D721Med (cell line): ENCODE measurements around the gene ZNF343.

ENCODE experiments used
- DNase-seq: peaks from one replicate; pipeline ENCODE4 v3.0.0; 2011; ENCODE audit warnings: low spot score; ENCODE audit not compliant: insufficient read length
- FAIRE-seq: peaks from 2 replicates; lab custom pipeline; 2011; peaks lifted over from hg19 to GRCh38; lab: Jason Lieb, UNC
- TF ChIP-seq, protein P1 (sequence below): IDR thresholded peaks from 2 replicates; pipeline ENCODE4 v1.5.1; 2012; ENCODE audit warnings: mild to moderate bottlenecking, control low read depth; ENCODE audit not compliant: insufficient read depth; ENCODE audit errors: missing control alignments

The ZNF343 gene

GRCh38 chr20:2538931-2539720 lies 30.4 kb upstream of the ZNF343 start:
- TF ChIP-seq, protein P1, sequence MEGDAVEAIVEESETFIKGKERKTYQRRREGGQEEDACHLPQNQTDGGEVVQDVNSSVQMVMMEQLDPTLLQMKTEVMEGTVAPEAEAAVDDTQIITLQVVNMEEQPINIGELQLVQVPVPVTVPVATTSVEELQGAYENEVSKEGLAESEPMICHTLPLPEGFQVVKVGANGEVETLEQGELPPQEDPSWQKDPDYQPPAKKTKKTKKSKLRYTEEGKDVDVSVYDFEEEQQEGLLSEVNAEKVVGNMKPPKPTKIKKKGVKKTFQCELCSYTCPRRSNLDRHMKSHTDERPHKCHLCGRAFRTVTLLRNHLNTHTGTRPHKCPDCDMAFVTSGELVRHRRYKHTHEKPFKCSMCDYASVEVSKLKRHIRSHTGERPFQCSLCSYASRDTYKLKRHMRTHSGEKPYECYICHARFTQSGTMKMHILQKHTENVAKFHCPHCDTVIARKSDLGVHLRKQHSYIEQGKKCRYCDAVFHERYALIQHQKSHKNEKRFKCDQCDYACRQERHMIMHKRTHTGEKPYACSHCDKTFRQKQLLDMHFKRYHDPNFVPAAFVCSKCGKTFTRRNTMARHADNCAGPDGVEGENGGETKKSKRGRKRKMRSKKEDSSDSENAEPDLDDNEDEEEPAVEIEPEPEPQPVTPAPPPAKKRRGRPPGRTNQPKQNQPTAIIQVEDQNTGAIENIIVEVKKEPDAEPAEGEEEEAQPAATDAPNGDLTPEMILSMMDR, result no peak
- DNase-seq (no peak), FAIRE-seq (no peak)

DNA sequence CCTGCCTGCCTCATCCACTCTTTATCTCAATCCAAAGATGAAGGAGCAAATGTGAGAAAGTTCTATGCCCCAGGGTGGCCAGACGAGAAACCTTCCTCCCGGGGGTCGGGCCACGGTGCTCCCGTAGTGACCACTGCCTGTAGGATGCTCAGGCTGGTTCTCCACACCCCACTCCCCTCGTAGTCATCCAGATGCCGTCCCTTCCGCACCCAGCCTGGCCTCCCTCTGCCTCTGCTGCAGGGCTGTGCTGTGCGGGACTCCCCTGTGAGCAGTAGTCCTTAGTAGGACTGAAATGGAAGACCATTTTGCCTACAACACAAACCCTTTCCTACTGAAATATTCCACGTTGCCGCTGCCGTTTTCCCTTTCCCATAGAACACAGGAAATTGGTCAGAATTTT lies 29.6 kb upstream of the ZNF343 start:
- no peak for DNase-seq
- no peak for FAIRE-seq
- TF ChIP-seq, protein P1, result no peak

DNA sequence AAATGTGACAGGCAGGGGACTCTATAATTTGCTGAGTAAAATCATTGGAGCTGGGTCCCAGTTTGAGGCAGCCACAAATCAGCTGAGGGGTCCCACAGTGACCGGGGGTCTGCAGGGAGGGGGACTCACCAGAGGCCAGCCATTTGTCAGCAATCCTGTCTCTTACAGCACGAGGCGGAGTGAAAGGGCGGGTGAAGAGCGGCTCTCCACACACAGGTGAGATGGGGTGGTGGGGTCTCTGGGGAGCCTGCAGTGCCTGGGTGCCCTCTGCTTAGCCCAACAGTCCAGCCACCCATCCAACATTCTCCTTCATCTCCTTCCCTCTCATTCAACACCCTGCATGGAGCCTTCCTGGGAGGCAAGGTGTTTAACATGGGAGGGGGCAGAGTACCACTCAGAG lies 28.4 kb upstream of the ZNF343 start:
- DNase-seq (no peak), FAIRE-seq (no peak)
- TF ChIP-seq, protein P1, result no peak

DNA sequence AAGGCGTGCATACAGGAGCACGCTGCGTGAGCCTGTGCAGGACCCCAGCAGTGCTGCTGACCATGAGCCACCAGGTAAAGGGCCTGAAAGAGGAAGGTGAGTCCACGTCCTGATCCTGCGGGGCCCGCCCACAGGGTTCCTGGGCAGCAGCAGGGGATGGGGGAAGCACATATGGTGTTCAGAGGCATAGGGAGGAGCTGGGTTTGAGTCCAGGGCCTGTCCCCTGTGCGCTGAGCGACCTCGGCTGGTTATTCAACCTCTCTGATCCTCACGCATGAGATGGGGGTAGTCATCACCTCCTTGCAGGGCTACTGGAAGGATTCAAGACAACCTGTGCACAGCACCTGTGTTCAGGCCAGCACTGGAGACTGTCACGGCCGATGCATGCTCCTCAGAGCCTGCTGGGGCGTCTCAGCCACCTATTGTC lies 27.9 kb upstream of the ZNF343 start, which contains the start of gene TMC2:
TMC2 (plus strand) TSS at position 14 of the 427 bp plus-strand sequence; CDS start at position 63, 49 bp downstream.
- DNase-seq, result no peak
- TF ChIP-seq, protein P1, result no peak
- no peak for FAIRE-seq

DNA sequence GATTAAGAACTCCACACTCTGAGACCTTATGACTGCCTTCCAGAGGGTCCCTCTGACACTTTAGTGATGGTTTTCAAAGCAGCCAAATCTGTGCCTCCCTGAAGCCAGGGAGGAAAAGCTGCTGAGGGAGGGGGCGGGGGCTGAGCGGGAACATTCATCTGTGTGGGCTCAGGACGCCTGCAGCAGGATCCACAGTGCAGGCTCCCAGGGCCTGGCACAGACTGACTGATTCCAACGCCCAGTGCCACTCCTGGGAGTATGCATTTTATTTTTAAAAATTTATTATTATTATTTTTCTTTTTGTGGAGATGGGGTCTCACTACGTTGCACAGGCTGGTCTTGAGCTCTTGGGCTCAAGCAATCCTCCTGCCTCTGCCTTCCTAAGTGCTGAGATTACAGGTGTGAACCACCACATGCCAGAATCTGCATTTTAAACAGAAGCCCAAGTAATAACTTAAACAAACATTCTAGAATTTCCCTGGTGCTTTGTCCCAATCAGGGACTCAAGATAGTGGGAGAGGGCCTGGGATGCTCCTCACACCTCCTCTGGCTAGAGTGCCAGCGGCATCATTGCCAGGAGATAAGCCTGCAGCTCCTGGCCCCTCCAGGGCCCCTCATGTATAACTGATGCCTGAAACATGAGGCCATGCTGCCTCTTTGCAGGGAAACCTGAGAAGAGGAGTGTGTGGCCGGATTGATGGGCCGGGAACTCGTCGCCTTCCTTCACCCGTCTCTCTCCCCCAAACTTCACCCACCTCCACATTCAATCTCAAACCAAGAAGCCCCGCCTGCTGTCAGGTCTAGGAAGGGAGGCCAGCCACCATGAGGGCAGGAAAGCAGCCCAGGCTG lies 27.2 kb upstream of the ZNF343 start:
- DNase-seq (no peak), FAIRE-seq (no peak)
- TF ChIP-seq, protein P1, result no peak

GRCh38 chr20:2533118-2533517 lies 24.4 kb upstream of the ZNF343 start:
- DNase-seq (no peak), FAIRE-seq (no peak)
- TF ChIP-seq, protein P1, result no peak
